Activated CD4-positive, alpha-beta memory T cell treated with anti-CD3 and anti-CD28 coated beads for 36 hours (primary cell): ENCODE results near the gene SNRPB. TPM values are rescaled to one million over a fixed set of nuclear protein-coding genes. Genes with fewer than 3 reads are reported as not detected.
"Not testable (repeated sequence)": the region's sequence is repeated elsewhere in the genome, so short reads cannot be mapped to it uniquely, and the experiment has no call there.

Experiments used
- CTCF ChIA-PET: fragments of 350-600 bp; sonication (Branson Sonifier 250); formaldehyde crosslinking; loops from one replicate; lab custom pipeline; 2021; ENCODE audit warnings: antibody characterized with exemption, inconsistent platforms; lab: Charles Lee
- POLR2A ChIA-PET: fragments of 350-600 bp; sonication (Branson Sonifier 250); formaldehyde crosslinking; loops from one replicate; lab custom pipeline; 2021; ENCODE audit warnings: antibody characterized with exemption; lab: Charles Lee
- DNase-seq: peaks from one replicate; pipeline ENCODE4 v3.0.0-alpha.2; 2020
- H3K27ac Mint-ChIP-seq: one replicate; pipeline ENCODE4 v1.8.0; 2021; ENCODE audit warnings: mixed read lengths
- H3K27me3 Mint-ChIP-seq: one replicate; pipeline ENCODE4 v1.8.0; 2021; ENCODE audit warnings: mixed read lengths
- H3K36me3 Mint-ChIP-seq: one replicate; pipeline ENCODE4 v1.8.0; 2021; ENCODE audit warnings: mixed read lengths
- H3K4me1 Mint-ChIP-seq: one replicate; pipeline ENCODE4 v1.8.0; 2021; ENCODE audit warnings: low read depth, mixed read lengths
- H3K4me3 Mint-ChIP-seq: one replicate; pipeline ENCODE4 v1.8.0; 2021; ENCODE audit warnings: mild to moderate bottlenecking, mixed read lengths
- H3K9me3 Mint-ChIP-seq: one replicate; pipeline ENCODE4 v1.8.0; 2021; ENCODE audit warnings: mixed read lengths
- intact Hi-C: fragments of 100-400 bp; cut with micrococcal nuclease; formaldehyde crosslinking; loops from one replicate; pipeline ENCODE4 v1.15.1; 2023
- total RNA-seq, 2 experiments: library from RNA; stranded (reverse); gene quantifications; one replicate each; pipeline ENCODE4 v1.2.3, GENCODE V29; 2021

Gene SNRPB
- total RNA-seq, 2 experiments from 2014 or later: 452 TPM

GRCh38 chr20:2507464-2507863, 36.9 kb upstream of the SNRPB start:
- Mint-ChIP-seq H3K27ac (no peak overlapping the region), H3K36me3 (peaks cover 1% of the 10 kb centered on the region), H3K4me1 (peaks cover 17% of the 10 kb centered on the region), H3K27me3 (peaks cover 7% of the 10 kb centered on the region), H3K9me3 (no peaks in the 10 kb centered on the region), H3K4me3 (peak overlapping the region; percentile 100)
- CTCF ChIA-PET: interaction anchor here (1.1 to 9.3 kb wide), 2 partner anchors 15 to 37 kb away, joined by 6 to 134 read pairs; partner anchors contain the start of gene SNRPB
- no peak for DNase-seq
- intact Hi-C loops: loop anchor here (5.0 kb wide), 1 partner anchor 145 kb away; the partner anchor contains the start of gene NOP56
- POLR2A ChIA-PET: interaction anchor here (1.8 kb wide), 1 partner anchor 37 kb away, joined by 10 read pairs; the partner anchor contains the start of gene SNRPB

DNA sequence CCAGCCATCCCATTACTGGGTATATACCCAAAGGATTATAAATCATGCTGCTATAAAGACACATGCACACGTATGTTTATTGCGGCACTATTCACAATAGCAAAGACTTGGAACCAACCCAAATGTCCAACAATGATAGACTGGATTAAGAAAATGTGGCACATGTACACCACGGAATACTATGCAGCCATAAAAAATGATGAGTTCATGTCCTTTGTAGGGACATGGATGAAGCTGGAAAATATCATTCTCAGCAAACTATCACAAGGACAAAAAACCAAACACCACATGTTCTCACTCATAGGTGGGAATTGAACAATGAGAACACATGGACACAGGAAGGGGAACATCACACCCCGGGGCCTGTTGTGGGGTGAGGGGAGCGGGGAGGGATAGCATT, 35.8 kb upstream of the SNRPB start:
- DNase-seq, POLR2A ChIA-PET, H3K9me3 Mint-ChIP-seq, H3K4me3 Mint-ChIP-seq, H3K27ac Mint-ChIP-seq, H3K36me3 Mint-ChIP-seq, H3K27me3 Mint-ChIP-seq: not testable (repeated sequence)
- intact Hi-C loops: loop anchor here (5.0 kb wide), 1 partner anchor 146 kb away; the partner anchor contains the start of gene NOP56
- CTCF ChIA-PET: interaction anchor here (9.3 kb wide), 1 partner anchor 16 kb away, joined by 134 read pairs; no protein-coding TSS in a partner anchor
- peaks cover 17% of the 10 kb centered on the region for H3K4me1 Mint-ChIP-seq

- peaks cover 17% of the 10 kb centered on the region for H3K4me1 Mint-ChIP-seq
- H3K36me3 Mint-ChIP-seq, H3K27ac Mint-ChIP-seq, POLR2A ChIA-PET, H3K27me3 Mint-ChIP-seq, H3K4me3 Mint-ChIP-seq, DNase-seq, H3K9me3 Mint-ChIP-seq: not testable (repeated sequence)
- intact Hi-C loops: loop anchor here (5.0 kb wide), 1 partner anchor 147 kb away; the partner anchor contains the start of gene NOP56
- CTCF ChIA-PET: interaction anchor here (1.3 to 1.8 kb wide), 2 partner anchors 15 to 17 kb away, joined by 4 to 6 read pairs; no protein-coding TSS in a partner anchor
Observed at GRCh38 chr20:2504803-2505202, 34.2 kb upstream of the SNRPB start.

- H3K36me3 Mint-ChIP-seq: peaks cover 16% of the 10 kb centered on the region
- CTCF ChIA-PET: interaction anchor here (2.1 kb wide), 1 partner anchor 18 kb away, joined by 8 read pairs; no protein-coding TSS in a partner anchor
- DNase-seq, H3K27me3 Mint-ChIP-seq, H3K9me3 Mint-ChIP-seq, H3K27ac Mint-ChIP-seq, H3K4me1 Mint-ChIP-seq, H3K4me3 Mint-ChIP-seq, intact Hi-C loops, POLR2A ChIA-PET: not testable (repeated sequence)
Observed at GRCh38 chr20:2502808-2503384, 32.3 kb upstream of the SNRPB start.

DNA sequence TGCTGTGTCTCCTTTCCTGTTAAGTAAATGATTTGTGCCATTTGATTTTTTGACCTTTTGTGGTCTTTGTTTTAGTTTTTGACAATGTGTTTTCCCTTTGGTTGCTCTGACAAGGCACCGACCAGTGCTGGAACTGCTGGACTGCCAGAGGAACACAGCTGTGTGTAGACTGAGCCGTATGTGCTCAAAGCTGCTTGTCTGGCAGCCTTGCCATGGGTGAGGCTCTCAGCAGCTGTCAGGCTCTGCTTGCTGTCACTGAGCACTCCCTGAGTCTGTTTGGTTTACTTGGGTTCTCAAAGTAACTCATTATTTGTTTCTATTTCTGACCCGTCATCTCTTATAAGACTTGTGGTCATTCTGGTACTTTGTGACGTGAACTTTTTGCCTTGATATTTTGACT, 15.1 kb upstream of the SNRPB start:
- Mint-ChIP-seq H3K4me1 (no peaks in the 10 kb centered on the region), H3K36me3 (peaks cover 54% of the 10 kb centered on the region), H3K9me3 (peaks cover 6% of the 10 kb centered on the region), H3K27me3 (no peaks in the 10 kb centered on the region), H3K27ac (no peak overlapping the region), H3K4me3 (no peak overlapping the region)
- DNase-seq: no peak
- intact Hi-C loops: no loop called here
- ChIA-PET POLR2A (no interaction called here), CTCF (interaction anchor here (2.1 kb wide), 1 partner anchor 36 kb away, joined by 5 read pairs; no protein-coding TSS in a partner anchor)

GRCh38 chr20:2485080-2485479, 14.5 kb upstream of the SNRPB start:
- intact Hi-C loops: no loop called here
- ChIA-PET POLR2A (no interaction called here), CTCF (no interaction called here)
- no peak for DNase-seq
- H3K9me3 Mint-ChIP-seq: peaks cover 6% of the 10 kb centered on the region
- H3K4me3 Mint-ChIP-seq: no peak overlapping the region
- H3K27ac Mint-ChIP-seq: no peak overlapping the region
- no peaks in the 10 kb centered on the region for H3K27me3 Mint-ChIP-seq
- H3K4me1 Mint-ChIP-seq: no peaks in the 10 kb centered on the region
- H3K36me3 Mint-ChIP-seq: peaks cover 58% of the 10 kb centered on the region

- Mint-ChIP-seq H3K9me3 (peaks cover 6% of the 10 kb centered on the region), H3K27ac (no peak overlapping the region), H3K4me1 (no peaks in the 10 kb centered on the region), H3K36me3 (peaks cover 55% of the 10 kb centered on the region), H3K27me3 (no peaks in the 10 kb centered on the region), H3K4me3 (no peak overlapping the region)
- ChIA-PET POLR2A (no interaction called here), CTCF (no interaction called here)
- DNase-seq: no peak
- intact Hi-C loops: no loop called here
Observed at GRCh38 chr20:2483504-2483903, 12.9 kb upstream of the SNRPB start.

GRCh38 chr20:2480381-2480780, 9.8 kb upstream of the SNRPB start:
- CTCF ChIA-PET: no interaction called here
- POLR2A ChIA-PET: no interaction called here
- no peak for DNase-seq
- no peak overlapping the region for H3K4me3 Mint-ChIP-seq
- H3K36me3 Mint-ChIP-seq: peaks cover 48% of the 10 kb centered on the region
- peaks cover 6% of the 10 kb centered on the region for H3K9me3 Mint-ChIP-seq
- no peaks in the 10 kb centered on the region for H3K4me1 Mint-ChIP-seq
- H3K27ac Mint-ChIP-seq: no peak overlapping the region
- intact Hi-C loops: no loop called here
- no peaks in the 10 kb centered on the region for H3K27me3 Mint-ChIP-seq

DNA sequence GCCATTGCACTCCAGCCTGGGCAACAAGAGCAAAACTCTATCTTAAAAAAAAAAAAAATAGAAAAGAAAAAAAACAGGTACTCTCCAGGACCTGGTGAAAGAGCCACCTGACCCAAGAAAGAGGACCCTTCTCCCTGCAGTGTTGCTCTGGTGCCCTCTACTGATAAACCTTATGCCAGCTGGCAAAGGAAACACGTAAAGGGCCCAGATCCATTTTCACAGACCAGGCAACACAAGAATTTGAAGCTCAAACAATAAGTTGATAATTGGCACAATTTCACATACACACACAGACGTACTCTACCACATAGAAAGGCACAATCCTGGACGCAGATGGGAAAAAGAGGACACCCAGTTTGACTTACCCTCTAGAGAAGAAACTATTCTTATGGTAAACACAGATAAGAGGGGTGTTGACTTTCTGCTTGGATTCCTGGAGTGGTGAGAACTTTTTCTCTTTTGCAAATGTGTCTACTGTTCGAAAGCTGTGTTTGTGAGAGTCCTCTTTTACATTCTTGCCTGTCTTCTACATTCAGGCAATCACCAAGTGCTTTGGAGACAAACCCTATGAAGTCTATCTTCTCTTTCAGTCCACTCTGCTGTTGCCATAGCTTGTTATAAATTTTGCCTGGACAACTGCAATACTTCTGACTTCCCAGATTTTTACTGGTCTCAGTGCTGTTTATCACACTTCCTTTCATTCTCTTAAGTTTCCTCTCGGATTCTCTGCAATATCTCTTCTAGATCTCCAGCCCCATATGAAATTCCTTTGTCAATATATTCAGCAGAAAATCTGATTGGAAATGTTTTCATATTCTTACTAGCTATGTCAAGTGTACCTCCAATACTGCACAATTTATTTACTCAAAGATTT, 6.4 kb upstream of the SNRPB start:
- Mint-ChIP-seq H3K9me3 (peaks cover 6% of the 10 kb centered on the region), H3K4me1 (no peaks in the 10 kb centered on the region), H3K27ac (no peak overlapping the region), H3K36me3 (peaks cover 22% of the 10 kb centered on the region), H3K4me3 (no peak overlapping the region), H3K27me3 (no peaks in the 10 kb centered on the region)
- CTCF ChIA-PET: interaction anchor here (1.4 to 2.4 kb wide), 2 partner anchors 45 to 48 kb away, joined by 3 to 11 read pairs; no protein-coding TSS in a partner anchor
- POLR2A ChIA-PET: no interaction called here
- intact Hi-C loops: no loop called here
- DNase-seq: no peak

DNA sequence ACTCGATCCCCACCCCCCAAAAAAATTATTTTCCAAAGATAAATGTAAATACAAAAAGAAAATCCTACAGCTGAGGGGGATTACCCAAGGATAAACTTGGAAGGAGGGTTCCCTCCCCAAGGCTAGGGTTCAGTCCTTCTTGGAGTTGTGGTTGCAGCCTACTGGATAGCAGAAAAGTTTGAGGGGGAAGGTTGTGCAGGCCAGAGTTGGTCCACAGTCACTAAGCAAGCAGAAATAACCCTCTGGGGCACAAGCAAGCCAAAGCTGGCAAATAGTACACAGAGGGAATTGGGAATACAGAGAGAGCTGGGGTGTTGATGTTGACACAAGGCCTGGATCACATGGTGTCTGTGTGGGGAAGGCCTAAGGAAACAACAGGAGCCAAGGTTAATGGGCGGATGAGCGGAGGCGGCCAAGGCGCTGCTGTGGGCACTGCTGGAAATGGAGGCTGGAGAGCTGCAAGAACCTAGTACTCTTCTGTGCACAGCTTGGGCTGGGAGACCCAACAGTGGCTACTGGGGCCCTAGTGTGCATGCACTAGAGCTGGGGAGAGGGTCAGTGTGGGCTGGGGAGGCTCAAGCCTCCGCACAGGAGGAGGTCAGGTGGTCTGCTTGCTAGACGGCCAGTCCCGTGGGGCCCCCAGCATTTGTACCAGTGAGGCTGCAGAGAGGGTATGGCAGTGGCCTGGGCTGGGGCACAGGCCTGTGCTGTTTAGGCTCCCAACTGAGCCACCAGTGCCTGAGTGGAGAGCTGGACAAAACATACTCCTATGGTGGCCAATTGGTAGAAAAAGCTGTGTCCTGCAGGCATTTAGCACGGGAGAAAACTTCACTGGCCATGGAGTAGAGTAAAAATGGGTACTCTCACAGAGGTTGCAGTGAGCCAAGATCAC, 5.5 kb upstream of the SNRPB start:
- H3K36me3 Mint-ChIP-seq: peaks cover 13% of the 10 kb centered on the region
- H3K4me1 Mint-ChIP-seq: peaks cover 5% of the 10 kb centered on the region
- peaks cover 4% of the 10 kb centered on the region for H3K9me3 Mint-ChIP-seq
- H3K27me3 Mint-ChIP-seq: no peaks in the 10 kb centered on the region
- H3K27ac Mint-ChIP-seq: no peak overlapping the region
- CTCF ChIA-PET: interaction anchor here (2.4 kb wide), 1 partner anchor 46 kb away, joined by 11 read pairs; no protein-coding TSS in a partner anchor
- H3K4me3 Mint-ChIP-seq: no peak overlapping the region
- DNase-seq: no peak
- POLR2A ChIA-PET: no interaction called here
- intact Hi-C loops: no loop called here

DNA sequence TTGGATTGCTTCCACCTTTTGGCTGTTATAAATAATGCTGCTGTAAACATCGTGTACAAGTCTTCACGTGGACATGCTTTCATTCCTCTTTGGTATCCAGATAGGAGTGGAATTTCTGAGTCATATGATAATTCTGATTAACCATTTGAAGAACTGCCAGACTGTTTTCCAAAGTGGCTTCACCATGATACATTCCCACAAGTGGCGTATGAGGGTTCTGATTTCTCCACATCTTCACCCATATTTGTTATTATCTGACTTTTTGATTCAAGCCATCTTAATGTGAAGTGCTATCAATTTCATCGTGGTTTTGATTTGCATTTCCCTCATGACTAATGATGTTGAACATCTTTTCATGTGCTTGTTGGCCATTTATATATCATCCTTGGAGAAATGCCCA, 2.9 kb upstream of the SNRPB start:
- no peak overlapping the region for H3K4me3 Mint-ChIP-seq
- DNase-seq: no peak
- POLR2A ChIA-PET: no interaction called here
- H3K36me3 Mint-ChIP-seq: peaks cover 22% of the 10 kb centered on the region
- CTCF ChIA-PET: interaction anchor here (1.2 kb wide), 1 partner anchor 22 kb away, joined by 3 read pairs; no protein-coding TSS in a partner anchor
- intact Hi-C loops: no loop called here
- no peaks in the 10 kb centered on the region for H3K27me3 Mint-ChIP-seq
- no peak overlapping the region for H3K27ac Mint-ChIP-seq
- H3K9me3 Mint-ChIP-seq: no peaks in the 10 kb centered on the region
- H3K4me1 Mint-ChIP-seq: peaks cover 22% of the 10 kb centered on the region
